Upper lobe of left lung (tissue), 4 donors: Measurements from ENCODE around the gene GRAMD1A.

Source experiments
- EP300 ChIP-seq, 4 donors: sonication (generic); formaldehyde crosslinking; IDR thresholded peaks; one replicate each; pipeline ENCODE4 v1.5.1; 2017; ENCODE audit warnings: antibody characterized with exemption in 4 of 4, control low read depth in 2 of 4
- POLR2A ChIP-seq, 4 donors: fragments of 450-650 bp; IDR thresholded peaks; one replicate each; pipeline ENCODE4 v1.5.1; 2016 to 2017; ENCODE audit warnings: antibody characterized with exemption in 4 of 4, mild to moderate bottlenecking in 2 of 4
- POLR2AphosphoS5 ChIP-seq, 2 donors: sonication (generic); formaldehyde crosslinking; IDR thresholded peaks; one replicate each; pipeline ENCODE4 v1.5.1; 2017; ENCODE audit warnings: antibody characterized with exemption in 2 of 2
- TF ChIP-seq, protein P1 (sequence below), 6 experiments: fragments of 450-650 bp in 4 of 6; fragments of 200-600 bp in 2 of 6; sonication (generic) in 2 of 6; IDR thresholded peaks; one replicate each; pipeline ENCODE4 v1.5.1; 2016 to 2019; ENCODE audit warnings: antibody characterized with exemption in 6 of 6

DNA sequence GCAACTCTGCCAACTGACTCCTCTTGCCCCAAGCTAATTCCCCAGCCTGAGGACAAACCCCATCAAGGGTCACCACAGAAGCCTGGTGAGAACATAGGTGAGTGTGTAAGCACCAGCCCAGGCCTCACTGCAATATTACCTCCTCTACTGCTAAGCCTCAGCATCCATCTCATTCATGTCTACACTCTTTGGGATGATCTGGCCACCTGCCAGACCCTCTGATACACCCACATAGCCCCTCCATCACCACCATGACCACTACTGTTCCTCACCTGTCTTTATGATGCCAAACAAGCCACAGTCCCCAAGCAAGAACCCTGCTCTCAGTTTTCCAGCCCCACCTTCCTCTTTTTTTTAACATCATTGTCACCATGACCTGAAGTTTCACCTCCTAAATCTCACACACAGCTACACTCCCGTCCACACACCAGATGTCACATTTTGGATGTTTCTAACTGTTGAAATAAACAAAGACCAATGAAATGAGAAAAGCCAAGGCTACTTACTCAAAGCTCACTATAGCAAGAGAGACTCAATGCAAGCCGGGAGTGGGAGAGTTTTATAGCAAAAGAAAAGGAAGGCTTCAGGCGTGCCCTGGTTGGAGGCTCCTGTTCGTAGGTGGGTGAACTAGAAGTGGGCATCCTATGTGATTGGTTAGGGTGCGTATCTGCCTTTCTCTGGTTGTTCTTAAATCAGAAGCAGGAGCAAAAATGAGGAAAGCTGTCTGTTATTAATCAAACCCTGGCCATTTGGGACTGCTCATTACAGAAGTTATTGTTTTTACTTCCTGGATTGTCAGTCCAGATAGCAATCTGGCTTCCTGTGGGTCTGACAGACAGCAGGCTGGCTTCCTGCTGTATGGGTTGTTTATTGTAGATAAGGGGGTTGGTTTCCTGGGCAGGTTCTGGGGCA lies 38.1 kb upstream of the GRAMD1A start:
- TF ChIP-seq, protein P1, sequence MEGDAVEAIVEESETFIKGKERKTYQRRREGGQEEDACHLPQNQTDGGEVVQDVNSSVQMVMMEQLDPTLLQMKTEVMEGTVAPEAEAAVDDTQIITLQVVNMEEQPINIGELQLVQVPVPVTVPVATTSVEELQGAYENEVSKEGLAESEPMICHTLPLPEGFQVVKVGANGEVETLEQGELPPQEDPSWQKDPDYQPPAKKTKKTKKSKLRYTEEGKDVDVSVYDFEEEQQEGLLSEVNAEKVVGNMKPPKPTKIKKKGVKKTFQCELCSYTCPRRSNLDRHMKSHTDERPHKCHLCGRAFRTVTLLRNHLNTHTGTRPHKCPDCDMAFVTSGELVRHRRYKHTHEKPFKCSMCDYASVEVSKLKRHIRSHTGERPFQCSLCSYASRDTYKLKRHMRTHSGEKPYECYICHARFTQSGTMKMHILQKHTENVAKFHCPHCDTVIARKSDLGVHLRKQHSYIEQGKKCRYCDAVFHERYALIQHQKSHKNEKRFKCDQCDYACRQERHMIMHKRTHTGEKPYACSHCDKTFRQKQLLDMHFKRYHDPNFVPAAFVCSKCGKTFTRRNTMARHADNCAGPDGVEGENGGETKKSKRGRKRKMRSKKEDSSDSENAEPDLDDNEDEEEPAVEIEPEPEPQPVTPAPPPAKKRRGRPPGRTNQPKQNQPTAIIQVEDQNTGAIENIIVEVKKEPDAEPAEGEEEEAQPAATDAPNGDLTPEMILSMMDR (IDR thresholded peaks at IDR 0.05), result no peak
- TF ChIP-seq POLR2A (IDR thresholded peaks at IDR 0.05) (no peak), POLR2AphosphoS5 (IDR thresholded peaks at IDR 0.05) (peak; percentile 89 to 94), EP300 (IDR thresholded peaks at IDR 0.05) (peak in 3 of 4 donors; percentile 44 to 95 (median 93))
